Nephron progenitor cell (in vitro differentiated cells): ENCODE measurements around the gene RAP1GAP2.

ENCODE experiments used
- DNase-seq: peaks from one replicate; pipeline ENCODE4 v3.0.0; 2021
- H3K27ac Mint-ChIP-seq: 2 replicates; pipeline ENCODE4 v1.8.0; 2021; ENCODE audit warnings: mild to moderate bottlenecking, moderate library complexity, mixed read lengths
- H3K27me3 Mint-ChIP-seq: 2 replicates; pipeline ENCODE4 v1.8.0; 2021; ENCODE audit warnings: mild to moderate bottlenecking, low read depth, mixed read lengths; ENCODE audit not compliant: poor library complexity
- H3K36me3 Mint-ChIP-seq: 2 replicates; pipeline ENCODE4 v1.8.0; 2021; ENCODE audit warnings: low read depth, mixed read lengths
- H3K4me1 Mint-ChIP-seq: 2 replicates; pipeline ENCODE4 v1.8.0; 2021; ENCODE audit warnings: mixed read lengths
- H3K4me3 Mint-ChIP-seq: 2 replicates; pipeline ENCODE4 v1.8.0; 2021; ENCODE audit warnings: mild to moderate bottlenecking, moderate library complexity, mixed read lengths
- H3K9me3 Mint-ChIP-seq: 2 replicates; pipeline ENCODE4 v1.8.0; 2021; ENCODE audit warnings: mild to moderate bottlenecking, moderate library complexity, mixed read lengths
- CTCF ChIP-seq: fragments of 200-600 bp; sonication (generic); IDR thresholded peaks from 2 replicates; pipeline ENCODE4 v1.5.0; 2021; ENCODE audit warnings: antibody characterized with exemption

Gene RAP1GAP2

GRCh38 chr17:2933606-2934005, 137.4 kb downstream of the RAP1GAP2 start:
- no peak for TF ChIP-seq CTCF

GRCh38 chr17:2935632-2936031, 139.4 kb downstream of the RAP1GAP2 start:
- H3K9me3 Mint-ChIP-seq = no peaks in the 10 kb centered on the region
- no peak overlapping the region for H3K27ac Mint-ChIP-seq

More at GRCh38 chr17:2933606-2934005, 137.4 kb downstream of the RAP1GAP2 start:
- Mint-ChIP-seq H3K36me3 (no peaks in the 10 kb centered on the region), H3K9me3 (peaks cover 6% of the 10 kb centered on the region), H3K27me3 (peaks cover 29% of the 10 kb centered on the region), H3K27ac (no peak overlapping the region), H3K4me1 (peaks cover 32% of the 10 kb centered on the region), H3K4me3 (no peak overlapping the region)
- no peak for DNase-seq

GRCh38 chr17:2936351-2936750, 140.1 kb downstream of the RAP1GAP2 start:
- peaks cover 40% of the 10 kb centered on the region for H3K4me1 Mint-ChIP-seq
- peaks cover 22% of the 10 kb centered on the region for H3K27me3 Mint-ChIP-seq
- no peak for DNase-seq
- H3K4me3 Mint-ChIP-seq = no peak overlapping the region
- H3K36me3 Mint-ChIP-seq = no peaks in the 10 kb centered on the region
- TF ChIP-seq CTCF = no peak
- H3K9me3 Mint-ChIP-seq = no peaks in the 10 kb centered on the region
- H3K27ac Mint-ChIP-seq = no peak overlapping the region

More at GRCh38 chr17:2935632-2936031, 139.4 kb downstream of the RAP1GAP2 start:
- Mint-ChIP-seq H3K4me3 (no peak overlapping the region), H3K36me3 (no peaks in the 10 kb centered on the region), H3K4me1 (peaks cover 43% of the 10 kb centered on the region), H3K27me3 (peaks cover 27% of the 10 kb centered on the region)
- TF ChIP-seq CTCF = no peak
- no peak for DNase-seq

GRCh38 chr17:2936771-2937321, 140.6 kb downstream of the RAP1GAP2 start:
- Mint-ChIP-seq H3K27ac (no peak overlapping the region), H3K36me3 (no peaks in the 10 kb centered on the region), H3K9me3 (no peaks in the 10 kb centered on the region), H3K27me3 (peaks cover 21% of the 10 kb centered on the region), H3K4me3 (no peak overlapping the region), H3K4me1 (peaks cover 35% of the 10 kb centered on the region)
- DNase-seq = no peak
- no peak for TF ChIP-seq CTCF

- TF ChIP-seq CTCF = no peak
- Mint-ChIP-seq H3K27ac (peak overlapping the region; percentile 78), H3K4me3 (no peak overlapping the region), H3K27me3 (peaks cover 18% of the 10 kb centered on the region), H3K9me3 (no peaks in the 10 kb centered on the region), H3K36me3 (no peaks in the 10 kb centered on the region), H3K4me1 (peaks cover 30% of the 10 kb centered on the region)
- DNase-seq = no peak
Measured at GRCh38 chr17:2937331-2938003, 141.2 kb downstream of the RAP1GAP2 start.
